ENCODE measurements around the gene ATL3.

DNA sequence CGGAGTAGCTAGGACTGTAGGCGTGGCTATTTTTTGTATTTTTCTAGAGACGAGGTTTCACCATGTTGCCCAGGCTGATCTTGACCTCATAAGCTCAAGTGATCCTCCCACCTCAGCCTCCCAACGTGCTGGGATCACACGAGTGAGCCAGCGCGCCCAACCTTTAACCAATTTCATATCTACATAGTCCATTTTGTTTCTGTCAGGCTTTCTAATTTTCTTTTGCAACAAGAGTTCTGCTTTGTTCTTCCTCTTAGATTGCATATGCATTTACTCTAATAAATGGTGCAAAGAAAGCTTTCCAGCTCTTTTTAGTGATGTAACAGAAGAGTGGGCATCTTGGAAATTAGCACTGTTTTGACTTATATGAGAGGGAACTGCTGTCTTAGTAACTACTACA, 23.4 kb upstream of the ATL3 start:
- TF ChIP-seq, protein P1, sequence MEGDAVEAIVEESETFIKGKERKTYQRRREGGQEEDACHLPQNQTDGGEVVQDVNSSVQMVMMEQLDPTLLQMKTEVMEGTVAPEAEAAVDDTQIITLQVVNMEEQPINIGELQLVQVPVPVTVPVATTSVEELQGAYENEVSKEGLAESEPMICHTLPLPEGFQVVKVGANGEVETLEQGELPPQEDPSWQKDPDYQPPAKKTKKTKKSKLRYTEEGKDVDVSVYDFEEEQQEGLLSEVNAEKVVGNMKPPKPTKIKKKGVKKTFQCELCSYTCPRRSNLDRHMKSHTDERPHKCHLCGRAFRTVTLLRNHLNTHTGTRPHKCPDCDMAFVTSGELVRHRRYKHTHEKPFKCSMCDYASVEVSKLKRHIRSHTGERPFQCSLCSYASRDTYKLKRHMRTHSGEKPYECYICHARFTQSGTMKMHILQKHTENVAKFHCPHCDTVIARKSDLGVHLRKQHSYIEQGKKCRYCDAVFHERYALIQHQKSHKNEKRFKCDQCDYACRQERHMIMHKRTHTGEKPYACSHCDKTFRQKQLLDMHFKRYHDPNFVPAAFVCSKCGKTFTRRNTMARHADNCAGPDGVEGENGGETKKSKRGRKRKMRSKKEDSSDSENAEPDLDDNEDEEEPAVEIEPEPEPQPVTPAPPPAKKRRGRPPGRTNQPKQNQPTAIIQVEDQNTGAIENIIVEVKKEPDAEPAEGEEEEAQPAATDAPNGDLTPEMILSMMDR (IDR thresholded peaks at IDR 0.05), result no peak
- no peak for TF ChIP-seq POLR2A (IDR thresholded peaks at IDR 0.05)
